GM12878 (cell line): ENCODE results near the gene USP36. TPM values are rescaled to one million over a fixed set of nuclear protein-coding genes. Genes with fewer than 3 reads are reported as not detected.

Experiments used
- EP300 ChIP-seq, 2 experiments: fragments of 150-350 bp in 1 of 2; IDR thresholded peaks; 2 replicates each; pipeline ENCODE4 v1.6.1; 2011 to 2012; ENCODE audit warnings: low read depth in 2 of 2, low read length in 2 of 2, borderline replicate concordance in 1 of 2, improper control_type of control experiment in 1 of 2, inconsistent platforms in 1 of 2; ENCODE audit not compliant: control insufficient read depth in 1 of 2
- ESRRA ChIP-seq: IDR thresholded peaks from 2 replicates; pipeline ENCODE4 v1.6.1; 2012; ENCODE audit warnings: mild to moderate bottlenecking, low read length, improper control_type of control experiment
- KDM1A ChIP-seq: fragments of 200-600 bp; sonication (generic); IDR thresholded peaks from 2 replicates; pipeline ENCODE4 v1.6.1; 2016; ENCODE audit warnings: borderline replicate concordance
- NR2C2 ChIP-seq: IDR thresholded peaks from 2 replicates; pipeline ENCODE4 v1.6.1; 2011; ENCODE audit warnings: borderline replicate concordance, low read depth; ENCODE audit not compliant: control insufficient read depth, insufficient read length
- NR2F1 ChIP-seq: fragments of 450-650 bp; conservative IDR thresholded peaks from 2 replicates; pipeline ENCODE4 v1.6.1; 2017; ENCODE audit warnings: mild to moderate bottlenecking
- PAX5 ChIP-seq: IDR thresholded peaks from 2 replicates; pipeline ENCODE4 v1.6.1; 2011; ENCODE audit warnings: low read depth, low read length, borderline replicate concordance
- POLR2AphosphoS2 ChIP-seq: IDR thresholded peaks from 2 replicates; pipeline ENCODE4 v1.6.1; 2011; ENCODE audit warnings: low read depth, mild to moderate bottlenecking, low read length, improper control_type of control experiment, moderate library complexity
- SIN3A ChIP-seq: IDR thresholded peaks from 2 replicates; pipeline ENCODE4 v1.6.1; 2012; ENCODE audit warnings: low read depth, low read length, improper control_type of control experiment
- SP1 ChIP-seq: IDR thresholded peaks from one replicate; pipeline ENCODE4 v1.6.1; 2011; ENCODE audit warnings: low read depth, low read length
- SPI1 ChIP-seq: IDR thresholded peaks from 2 replicates; pipeline ENCODE4 v1.6.1; 2011; ENCODE audit warnings: low read depth, mild to moderate bottlenecking, low read length, moderate library complexity, borderline replicate concordance; ENCODE audit not compliant: insufficient read depth
- TARDBP ChIP-seq: IDR thresholded peaks from 2 replicates; pipeline ENCODE4 v1.6.1; 2016; ENCODE audit warnings: borderline replicate concordance
- TBL1XR1 ChIP-seq: IDR thresholded peaks from 2 replicates; pipeline ENCODE4 v1.6.1; 2012; ENCODE audit warnings: low read depth, low read length, improper control_type of control experiment
- TCF7 ChIP-seq: IDR thresholded peaks from 2 replicates; pipeline ENCODE4 v1.6.1; 2014; ENCODE audit warnings: antibody characterized with exemption, borderline replicate concordance
- ZNF24 ChIP-seq: fragments of 450-650 bp; IDR thresholded peaks from 2 replicates; pipeline ENCODE4 v1.6.1; 2017; ENCODE audit warnings: antibody characterized with exemption, mild to moderate bottlenecking
- polyA plus RNA-seq, 11 experiments: library from polyadenylated mRNA; depleted of rRNA in 4 of 11; unstranded in 6 of 11; stranded (reverse) in 5 of 11; fragments of >200 nt; fragmentation: Nextera tagmentation in 4 of 11; fragmentation: Illumina TruSeq in 1 of 11; extraction: Ambion mirVana in 4 of 11; extraction: Trizol in 1 of 11; gene quantifications; 1 replicate in 1 of 11; 2 replicates in 10 of 11; pipeline versions ENCODE4 v1.2.1 to v1.2.3, GENCODE V29; 2011 to 2016; ENCODE audit warnings: inconsistent platforms in 2 of 11, missing spikeins in 2 of 11, low read depth in 1 of 11
- total RNA-seq, 4 experiments: library from RNA; depleted of rRNA in 3 of 4; stranded (reverse); fragments of >200 nt in 3 of 4; fragmentation: Illumina TruSeq in 1 of 4; extraction: Trizol in 1 of 4; gene quantifications; 2 replicates each; pipeline versions ENCODE4 v1.2.1 to v1.2.3, GENCODE V29; 2013 to 2021
- TF ChIP-seq, protein P1 (sequence below): IDR thresholded peaks from 2 replicates; pipeline ENCODE4 v1.6.1; 2012; ENCODE audit warnings: low read length, inconsistent platforms
- TF ChIP-seq, protein P2 (sequence below): fragments of 450-650 bp; IDR thresholded peaks from 2 replicates; pipeline ENCODE4 v1.6.1; 2016; ENCODE audit warnings: mild to moderate bottlenecking
- TF ChIP-seq, protein P3 (sequence below): IDR thresholded peaks from 2 replicates; pipeline ENCODE4 v1.6.1; 2011; ENCODE audit warnings: mild to moderate bottlenecking, low read depth, low read length, moderate library complexity; ENCODE audit not compliant: insufficient replicate concordance
- TF ChIP-seq, protein P4 (sequence below): fragments of 450-650 bp; IDR thresholded peaks from 2 replicates; pipeline ENCODE4 v1.6.1; 2017; ENCODE audit warnings: mild to moderate bottlenecking, moderate library complexity

The USP36 gene
- total and polyA plus RNA-seq, 10 of the 15 experiments (the other 5 are each of a cell fraction or from before 2014, with no cell fraction given), result 7.2 to 65.7 (median 33.6) TPM

DNA sequence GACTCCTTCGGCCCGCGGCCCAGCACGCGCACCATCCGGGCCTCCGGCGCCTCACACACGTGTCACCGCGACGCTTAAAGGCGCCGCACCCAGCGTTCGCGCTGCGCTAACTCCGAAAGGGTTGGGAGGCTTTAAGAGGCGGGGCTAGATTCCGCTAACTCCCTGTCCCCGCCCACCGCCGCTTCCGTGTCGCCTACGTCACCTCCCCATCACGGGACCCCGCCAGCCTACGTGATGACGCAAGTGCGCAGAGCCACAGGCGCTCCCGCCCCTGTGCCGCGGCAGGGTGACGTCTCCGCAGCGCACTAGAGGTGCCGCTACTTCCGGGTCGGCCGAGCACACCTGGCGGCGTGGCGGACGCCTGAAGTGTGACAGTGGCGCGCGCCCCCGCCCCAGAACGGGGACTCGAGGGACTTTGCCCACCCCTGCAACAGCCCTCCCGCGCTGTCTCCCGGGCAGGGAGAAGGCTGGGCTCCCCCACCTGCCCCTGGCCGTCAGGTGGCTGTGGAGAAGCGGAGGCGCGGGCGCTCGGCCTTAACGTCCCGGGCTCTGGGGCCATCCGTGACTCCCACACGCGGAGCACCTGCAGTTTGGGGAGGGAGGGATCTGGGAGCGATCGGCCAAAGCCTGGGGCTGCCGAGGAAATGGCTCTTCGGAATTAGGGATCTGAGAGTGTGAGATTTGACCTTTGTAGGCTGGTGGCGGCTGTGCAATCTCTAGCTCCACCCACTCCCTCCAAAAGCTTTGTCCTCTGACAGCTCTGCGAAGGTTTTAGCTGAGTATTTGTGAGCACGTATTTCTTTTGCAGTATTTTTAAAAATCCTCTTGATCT lies at the start of gene USP36 (continued):
- TF ChIP-seq, protein P1, sequence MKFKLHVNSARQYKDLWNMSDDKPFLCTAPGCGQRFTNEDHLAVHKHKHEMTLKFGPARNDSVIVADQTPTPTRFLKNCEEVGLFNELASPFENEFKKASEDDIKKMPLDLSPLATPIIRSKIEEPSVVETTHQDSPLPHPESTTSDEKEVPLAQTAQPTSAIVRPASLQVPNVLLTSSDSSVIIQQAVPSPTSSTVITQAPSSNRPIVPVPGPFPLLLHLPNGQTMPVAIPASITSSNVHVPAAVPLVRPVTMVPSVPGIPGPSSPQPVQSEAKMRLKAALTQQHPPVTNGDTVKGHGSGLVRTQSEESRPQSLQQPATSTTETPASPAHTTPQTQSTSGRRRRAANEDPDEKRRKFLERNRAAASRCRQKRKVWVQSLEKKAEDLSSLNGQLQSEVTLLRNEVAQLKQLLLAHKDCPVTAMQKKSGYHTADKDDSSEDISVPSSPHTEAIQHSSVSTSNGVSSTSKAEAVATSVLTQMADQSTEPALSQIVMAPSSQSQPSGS, result peak; percentile 27; the same call in 1 of the 2 replicates
- TF ChIP-seq KDM1A (no peak), TBL1XR1 (peak; percentile 49; the same call in 1 of the 2 replicates), NR2F1 (peak; percentile 95), TARDBP (no peak; the same call in 1 of the 2 replicates), EP300 (IDR thresholded peaks at IDR 0.05; ENCODE audit: borderline replicate concordance in 1 of 2, control insufficient read depth in 1 of 2, low read depth in 2 of 2, low read length in 2 of 2) (0 out of 4 replicates have a peak, but pooled peaks have one; percentile 2 to 55), SPI1 (0 out of 2 replicates have a peak, but pooled peaks have one; percentile 18), ZNF24 (no peak; the same call in 1 of the 2 replicates), SP1 (peak; percentile 95), PAX5 (no peak), ESRRA (no peak), SIN3A (peak; percentile 79; the same call in 1 of the 2 replicates), POLR2AphosphoS2 (peak; percentile 94), NR2C2 (no peak), TCF7 (no peak)
- TF ChIP-seq, protein P2, sequence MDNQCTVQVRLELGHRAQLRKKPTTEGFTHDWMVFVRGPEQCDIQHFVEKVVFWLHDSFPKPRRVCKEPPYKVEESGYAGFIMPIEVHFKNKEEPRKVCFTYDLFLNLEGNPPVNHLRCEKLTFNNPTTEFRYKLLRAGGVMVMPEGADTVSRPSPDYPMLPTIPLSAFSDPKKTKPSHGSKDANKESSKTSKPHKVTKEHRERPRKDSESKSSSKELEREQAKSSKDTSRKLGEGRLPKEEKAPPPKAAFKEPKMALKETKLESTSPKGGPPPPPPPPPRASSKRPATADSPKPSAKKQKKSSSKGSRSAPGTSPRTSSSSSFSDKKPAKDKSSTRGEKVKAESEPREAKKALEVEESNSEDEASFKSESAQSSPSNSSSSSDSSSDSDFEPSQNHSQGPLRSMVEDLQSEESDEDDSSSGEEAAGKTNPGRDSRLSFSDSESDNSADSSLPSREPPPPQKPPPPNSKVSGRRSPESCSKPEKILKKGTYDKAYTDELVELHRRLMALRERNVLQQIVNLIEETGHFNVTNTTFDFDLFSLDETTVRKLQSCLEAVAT, result peak; percentile 79
- TF ChIP-seq, protein P3, sequence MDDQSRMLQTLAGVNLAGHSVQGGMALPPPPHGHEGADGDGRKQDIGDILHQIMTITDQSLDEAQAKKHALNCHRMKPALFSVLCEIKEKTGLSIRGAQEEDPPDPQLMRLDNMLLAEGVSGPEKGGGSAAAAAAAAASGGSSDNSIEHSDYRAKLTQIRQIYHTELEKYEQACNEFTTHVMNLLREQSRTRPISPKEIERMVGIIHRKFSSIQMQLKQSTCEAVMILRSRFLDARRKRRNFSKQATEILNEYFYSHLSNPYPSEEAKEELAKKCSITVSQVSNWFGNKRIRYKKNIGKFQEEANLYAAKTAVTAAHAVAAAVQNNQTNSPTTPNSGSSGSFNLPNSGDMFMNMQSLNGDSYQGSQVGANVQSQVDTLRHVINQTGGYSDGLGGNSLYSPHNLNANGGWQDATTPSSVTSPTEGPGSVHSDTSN, result peak; percentile 21
- TF ChIP-seq, protein P4, sequence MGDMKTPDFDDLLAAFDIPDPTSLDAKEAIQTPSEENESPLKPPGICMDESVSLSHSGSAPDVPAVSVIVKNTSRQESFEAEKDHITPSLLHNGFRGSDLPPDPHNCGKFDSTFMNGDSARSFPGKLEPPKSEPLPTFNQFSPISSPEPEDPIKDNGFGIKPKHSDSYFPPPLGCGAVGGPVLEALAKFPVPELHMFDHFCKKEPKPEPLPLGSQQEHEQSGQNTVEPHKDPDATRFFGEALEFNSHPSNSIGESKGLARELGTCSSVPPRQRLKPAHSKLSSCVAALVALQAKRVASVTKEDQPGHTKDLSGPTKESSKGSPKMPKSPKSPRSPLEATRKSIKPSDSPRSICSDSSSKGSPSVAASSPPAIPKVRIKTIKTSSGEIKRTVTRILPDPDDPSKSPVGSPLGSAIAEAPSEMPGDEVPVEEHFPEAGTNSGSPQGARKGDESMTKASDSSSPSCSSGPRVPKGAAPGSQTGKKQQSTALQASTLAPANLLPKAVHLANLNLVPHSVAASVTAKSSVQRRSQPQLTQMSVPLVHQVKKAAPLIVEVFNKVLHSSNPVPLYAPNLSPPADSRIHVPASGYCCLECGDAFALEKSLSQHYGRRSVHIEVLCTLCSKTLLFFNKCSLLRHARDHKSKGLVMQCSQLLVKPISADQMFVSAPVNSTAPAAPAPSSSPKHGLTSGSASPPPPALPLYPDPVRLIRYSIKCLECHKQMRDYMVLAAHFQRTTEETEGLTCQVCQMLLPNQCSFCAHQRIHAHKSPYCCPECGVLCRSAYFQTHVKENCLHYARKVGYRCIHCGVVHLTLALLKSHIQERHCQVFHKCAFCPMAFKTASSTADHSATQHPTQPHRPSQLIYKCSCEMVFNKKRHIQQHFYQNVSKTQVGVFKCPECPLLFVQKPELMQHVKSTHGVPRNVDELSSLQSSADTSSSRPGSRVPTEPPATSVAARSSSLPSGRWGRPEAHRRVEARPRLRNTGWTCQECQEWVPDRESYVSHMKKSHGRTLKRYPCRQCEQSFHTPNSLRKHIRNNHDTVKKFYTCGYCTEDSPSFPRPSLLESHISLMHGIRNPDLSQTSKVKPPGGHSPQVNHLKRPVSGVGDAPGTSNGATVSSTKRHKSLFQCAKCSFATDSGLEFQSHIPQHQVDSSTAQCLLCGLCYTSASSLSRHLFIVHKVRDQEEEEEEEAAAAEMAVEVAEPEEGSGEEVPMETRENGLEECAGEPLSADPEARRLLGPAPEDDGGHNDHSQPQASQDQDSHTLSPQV, result peak; percentile 83; the same call in 1 of the 2 replicates
